Activated CD4-positive, CD25-positive, alpha-beta regulatory T cell (primary cell): Measurements from ENCODE around the gene CUL1.
"Not testable (repeated sequence)": the region's sequence is repeated elsewhere in the genome, so short reads cannot be mapped to it uniquely, and the experiment has no call there.

Experiments used
- DNase-seq, 4 experiments: peaks; one replicate each; lab custom pipeline; 2025; lab: John Stamatoyannopoulos, UW

The CUL1 gene

DNA sequence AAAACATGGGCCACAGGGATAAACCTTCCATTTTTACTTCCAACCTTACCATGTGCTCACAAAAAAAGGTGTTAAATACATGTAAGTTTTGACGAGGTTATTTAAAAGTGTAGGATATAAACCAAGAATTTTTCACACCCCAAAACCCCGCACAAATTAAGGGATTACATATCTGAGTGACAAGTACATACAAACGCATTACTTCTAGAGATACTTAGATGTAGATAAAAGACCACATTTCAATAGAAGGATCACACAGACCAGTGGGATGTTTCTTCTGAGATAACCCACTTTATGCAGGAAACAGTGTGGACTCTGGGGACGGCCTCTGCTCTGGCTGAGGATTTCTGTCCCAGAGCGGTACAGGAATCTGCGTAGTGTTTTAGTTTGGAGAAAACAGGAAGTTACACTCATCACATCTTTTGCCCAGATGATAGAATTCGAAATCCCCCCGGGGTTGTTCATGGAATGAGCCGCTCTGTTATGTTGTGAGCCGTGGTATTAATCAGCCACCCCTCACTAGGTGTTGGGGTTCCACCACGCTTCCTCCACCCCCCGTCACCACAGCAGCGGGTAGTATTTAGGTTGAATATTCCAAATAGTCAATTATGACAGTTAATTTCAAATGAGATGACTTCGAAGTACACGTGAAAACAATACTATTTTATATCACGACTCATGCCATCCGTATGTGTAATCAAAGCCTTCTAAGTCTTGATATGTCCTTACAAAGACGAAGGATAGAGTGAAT is 1.3 kb upstream of the CUL1 start:
- DNase-seq = peak in 2 of 4 experiments; percentile 19 to 26

GRCh38 chr7:148698007-148698396 is 701 bp upstream of the CUL1 start:
- DNase-seq = peak in 1 of 4 experiments; percentile 36

DNA sequence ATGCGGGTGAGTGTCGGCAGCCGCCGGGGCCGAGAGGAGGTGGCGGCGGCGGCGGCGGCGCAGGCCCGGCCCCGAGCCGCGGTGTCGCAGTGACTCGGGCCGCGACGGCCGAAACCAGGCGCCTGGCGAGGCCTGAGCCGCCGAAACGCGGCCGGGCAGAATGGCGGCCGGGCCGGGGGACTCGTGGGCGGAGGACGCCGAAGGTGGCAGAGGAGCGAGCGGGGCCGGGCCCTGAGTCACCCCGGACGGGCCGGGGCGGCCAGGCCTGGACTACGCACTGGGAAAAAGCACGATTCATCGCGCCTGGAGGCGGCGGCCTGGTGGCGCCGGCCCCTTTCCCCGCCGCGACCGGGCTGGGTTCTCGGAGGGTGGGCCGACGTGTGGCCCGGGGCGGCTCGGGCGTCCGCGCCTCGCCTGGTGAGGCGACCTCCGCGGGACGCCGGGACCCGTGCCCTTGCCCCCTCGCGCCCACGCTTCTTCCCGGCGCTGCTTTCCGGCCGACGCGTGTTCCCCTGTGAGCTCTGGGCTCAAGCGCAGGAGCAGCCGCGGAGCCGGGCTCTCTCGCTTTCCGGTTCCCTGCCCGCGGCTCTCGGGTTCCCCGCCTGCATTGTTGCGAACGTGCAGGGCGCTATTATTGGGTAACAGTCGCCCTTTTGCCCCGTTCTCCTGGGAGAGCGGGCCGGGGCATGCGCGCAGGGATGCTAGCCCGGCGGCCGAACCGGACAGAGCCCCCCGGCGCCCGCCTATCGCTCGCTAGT is 500 bp downstream of the CUL1 start:
- DNase-seq = peak; percentile 35 to 53 (median 41)

DNA sequence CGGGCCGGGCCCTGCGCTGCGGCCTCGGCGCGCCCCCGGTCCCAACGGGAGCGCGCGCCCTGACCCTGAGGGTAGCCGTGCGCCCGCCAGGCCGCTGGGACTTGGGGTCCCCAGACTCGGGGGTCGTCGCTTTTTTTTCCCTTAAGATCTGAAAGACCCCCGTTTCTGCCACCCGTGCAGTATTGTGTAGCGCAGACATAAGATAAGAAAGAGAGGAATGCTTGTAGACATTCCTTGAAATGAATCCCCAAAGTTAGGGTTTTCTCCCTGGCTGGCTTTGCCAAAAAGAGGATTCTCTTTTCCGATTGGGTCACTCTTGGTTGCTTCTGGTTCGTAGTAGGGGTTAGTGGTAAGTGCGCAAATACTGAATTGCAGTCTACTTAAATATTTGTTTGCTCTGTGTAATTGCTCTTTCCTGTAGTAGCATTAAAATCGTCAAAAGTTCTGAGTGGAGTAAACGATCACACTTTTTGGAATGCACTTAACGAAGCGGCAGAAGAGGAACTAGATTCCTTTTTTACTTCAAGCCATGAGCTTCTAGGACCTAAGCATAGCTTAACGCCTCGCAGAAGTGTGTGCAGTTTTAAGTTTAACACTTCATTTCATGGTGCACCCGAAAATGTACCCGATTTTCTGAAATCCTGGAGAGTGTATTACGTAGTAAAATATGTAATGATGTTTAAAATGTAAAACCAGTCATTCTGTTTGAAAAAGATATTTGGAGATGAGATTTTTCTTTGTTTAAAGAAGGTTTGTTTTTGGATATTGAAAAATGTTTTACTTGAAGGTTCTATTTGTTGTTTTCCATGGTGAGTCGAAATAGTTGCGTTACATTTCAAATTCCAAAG is 1.3 kb downstream of the CUL1 start:
- DNase-seq = no peak

DNA sequence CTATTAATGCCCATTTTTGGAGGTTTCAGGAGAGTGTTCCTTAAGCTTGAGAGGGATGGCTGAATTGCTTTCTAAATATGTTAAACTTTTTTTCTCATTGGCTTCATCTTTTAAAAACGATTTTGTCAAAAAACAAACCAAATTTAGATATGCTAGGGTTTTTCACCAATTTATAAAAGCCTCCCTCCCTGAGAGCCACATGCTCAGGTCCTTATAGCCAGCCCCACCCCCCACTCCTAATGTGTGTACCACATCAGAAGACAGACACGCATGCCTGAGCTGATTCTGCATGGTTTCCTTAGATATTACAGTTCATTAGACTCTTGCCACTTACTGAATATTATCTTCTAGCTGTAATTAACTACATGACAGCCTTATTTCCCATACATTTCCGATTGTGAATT is 2.0 kb downstream of the CUL1 start:
- peak in 2 of 4 experiments; percentile 11 to 18 for DNase-seq

DNA sequence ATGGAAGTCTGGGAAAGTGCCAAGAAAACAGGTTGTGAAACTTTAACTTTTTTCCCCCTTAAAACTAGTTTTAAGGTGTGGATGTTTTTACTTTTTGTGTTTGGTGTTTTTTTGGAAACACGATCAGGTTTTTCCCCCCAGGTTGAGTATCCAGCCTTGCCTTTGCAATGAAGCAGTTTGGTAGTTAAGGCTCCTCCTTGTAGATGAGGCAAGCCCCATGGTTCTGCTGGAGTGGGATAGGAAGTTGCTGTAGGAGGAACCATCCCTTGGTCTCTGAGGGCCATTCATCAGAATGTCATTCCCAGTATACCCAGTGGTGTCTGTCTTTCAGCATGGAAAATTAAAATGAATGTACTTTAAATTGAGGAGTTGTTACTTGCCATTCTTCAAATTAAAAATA is 2.7 kb downstream of the CUL1 start:
- no peak for DNase-seq

DNA sequence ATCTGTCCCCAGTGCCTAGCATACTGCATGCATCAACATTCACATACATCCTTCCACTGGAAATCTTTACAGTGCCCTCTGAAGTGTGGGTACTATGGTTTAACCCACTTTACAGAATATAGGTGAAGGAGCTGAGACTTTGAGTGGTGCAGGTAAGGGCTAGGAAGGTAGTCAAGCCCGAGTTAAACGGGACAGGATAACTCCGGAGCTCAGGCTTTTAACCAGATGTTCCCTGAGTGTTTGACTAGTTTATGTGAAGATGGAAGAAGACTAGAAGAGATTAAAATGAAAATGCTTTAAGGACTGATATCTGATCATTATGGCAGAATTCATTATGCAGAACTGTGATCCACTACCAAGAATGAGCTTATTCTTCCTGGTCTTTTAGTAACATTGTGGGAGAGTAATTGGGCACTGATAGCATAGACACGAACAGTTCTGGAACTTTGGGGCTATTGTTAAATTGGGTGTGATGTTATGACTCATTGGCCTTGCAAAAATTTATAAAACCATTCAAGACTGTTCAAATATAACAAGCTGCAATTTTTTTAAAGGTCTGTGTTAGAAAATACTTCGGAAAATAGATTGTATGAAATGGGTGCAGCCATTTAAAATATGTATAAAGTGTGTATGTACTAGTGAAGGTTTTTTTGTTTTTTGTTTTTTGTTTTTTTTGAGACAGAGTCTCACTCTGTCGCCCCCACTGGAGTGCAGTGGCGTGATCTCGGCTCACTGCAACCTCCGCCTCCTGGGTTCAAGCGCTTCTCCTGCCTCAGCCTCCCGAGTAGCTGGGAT is 4.4 kb downstream of the CUL1 start:
- no peak for DNase-seq

DNA sequence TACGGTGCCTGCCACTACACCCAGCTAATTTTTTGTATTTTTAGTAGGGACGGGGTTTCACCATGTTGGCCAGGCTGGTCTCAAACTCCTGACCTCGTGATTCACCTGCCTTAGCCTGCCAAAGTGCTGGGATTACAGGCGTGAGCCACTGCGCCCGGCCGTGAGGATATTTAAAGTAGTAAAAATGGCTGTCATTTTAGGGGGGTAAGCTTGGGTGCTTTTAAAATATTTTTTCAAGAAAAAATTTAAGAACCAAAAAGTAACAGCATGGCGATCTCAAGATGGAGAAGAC is 4.9 kb downstream of the CUL1 start:
- not testable (repeated sequence) for DNase-seq

DNA sequence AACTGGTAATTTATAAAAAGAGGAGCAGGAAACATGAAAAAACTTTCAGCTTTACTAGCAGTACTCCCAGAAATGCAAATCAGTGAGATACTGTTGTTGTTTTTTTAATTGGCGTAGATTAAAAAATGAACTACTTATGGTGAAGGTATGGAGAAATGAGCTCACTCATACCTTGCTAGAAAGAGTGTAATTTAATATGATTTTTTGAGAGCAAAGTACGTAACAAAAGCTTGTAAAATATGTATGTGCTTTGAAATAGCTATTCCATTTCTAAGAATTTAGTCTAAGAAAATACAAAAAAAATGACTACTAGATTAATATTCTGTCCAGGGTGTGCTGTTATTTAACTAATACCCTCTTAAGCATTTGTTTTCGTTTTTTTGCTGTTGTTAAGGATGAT is 5.5 kb downstream of the CUL1 start:
- DNase-seq = no peak

DNA sequence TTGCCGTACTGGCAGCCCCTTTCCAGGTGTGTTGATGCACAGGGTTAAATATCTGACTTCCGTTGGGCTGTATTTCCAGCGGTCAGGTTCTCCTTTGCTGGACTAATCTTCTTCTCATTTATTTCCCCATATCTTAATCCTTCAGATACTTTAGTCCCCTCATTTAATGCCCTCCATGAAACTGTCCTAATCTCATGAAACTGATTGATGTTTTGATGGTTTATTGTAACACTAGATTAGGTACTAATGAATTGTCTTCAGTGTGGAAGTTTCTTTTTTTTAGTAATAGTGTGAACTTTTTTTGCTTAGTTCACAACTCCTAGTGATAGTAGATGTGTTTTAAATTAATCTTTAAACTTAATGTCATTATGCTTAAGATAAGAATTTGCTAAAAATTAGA is 6.3 kb downstream of the CUL1 start:
- DNase-seq = no peak

DNA sequence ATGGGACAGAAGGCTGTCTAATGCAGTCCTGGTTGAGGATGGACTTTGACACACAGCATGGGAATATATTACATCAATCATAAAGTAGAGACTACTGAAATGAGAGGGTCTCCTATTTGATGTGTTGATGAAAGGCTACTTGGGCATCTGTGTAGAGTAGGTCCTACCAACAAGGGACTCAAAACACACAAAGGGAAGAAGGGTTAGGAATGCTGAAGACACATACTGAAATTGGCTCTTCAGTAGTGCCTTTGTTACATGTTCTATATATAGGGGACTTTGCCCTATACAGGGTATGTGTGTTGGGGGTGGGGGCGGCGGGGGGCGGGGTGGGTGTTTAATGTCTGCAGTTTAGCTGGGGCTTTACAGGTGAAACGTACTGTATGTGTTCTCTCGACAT is 7.7 kb downstream of the CUL1 start:
- DNase-seq = no peak

DNA sequence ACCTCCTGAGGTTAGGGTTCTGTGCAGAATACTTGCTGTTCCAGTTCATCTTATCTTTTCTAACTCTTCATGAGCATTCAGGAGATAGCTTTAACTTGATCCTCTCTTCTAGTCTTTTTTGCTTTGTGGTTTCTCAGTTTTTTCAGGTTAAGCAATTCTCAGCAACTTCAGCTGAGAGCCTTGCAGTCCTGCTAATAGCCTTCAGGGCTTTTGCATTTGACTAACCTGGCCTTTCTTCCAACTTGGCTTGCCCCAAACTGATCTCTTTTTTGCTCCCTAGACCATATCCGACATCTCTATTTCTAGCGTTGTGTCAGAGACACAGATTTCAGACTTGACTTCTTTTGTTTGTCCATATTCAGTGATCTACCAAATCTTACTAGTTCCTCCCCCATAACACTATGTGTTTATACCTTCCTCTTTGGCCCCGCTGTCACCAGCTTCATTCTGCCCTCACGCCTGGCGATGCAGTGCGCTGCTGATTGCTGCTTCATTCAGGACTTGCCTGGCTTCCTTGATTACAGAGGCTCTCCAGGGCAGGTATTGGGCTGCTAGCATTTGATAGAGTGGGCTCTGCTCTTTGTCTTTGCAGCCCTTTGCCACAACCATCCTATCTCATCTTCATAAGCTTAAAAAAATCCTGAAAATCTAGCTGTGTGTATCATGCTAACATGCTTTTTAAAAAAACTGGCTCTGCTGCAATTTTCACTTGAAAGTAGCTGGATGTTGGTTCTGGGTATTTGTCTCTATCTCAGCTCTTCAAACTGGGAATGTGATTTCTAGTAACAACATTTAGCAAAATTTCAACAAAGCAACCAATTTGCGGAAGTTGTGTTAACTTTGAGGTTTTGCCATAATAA is 9.6 kb downstream of the CUL1 start:
- no peak for DNase-seq

- DNase-seq = no peak
Measured at GRCh38 chr7:148709014-148709413, 10.3 kb downstream of the CUL1 start.

DNA sequence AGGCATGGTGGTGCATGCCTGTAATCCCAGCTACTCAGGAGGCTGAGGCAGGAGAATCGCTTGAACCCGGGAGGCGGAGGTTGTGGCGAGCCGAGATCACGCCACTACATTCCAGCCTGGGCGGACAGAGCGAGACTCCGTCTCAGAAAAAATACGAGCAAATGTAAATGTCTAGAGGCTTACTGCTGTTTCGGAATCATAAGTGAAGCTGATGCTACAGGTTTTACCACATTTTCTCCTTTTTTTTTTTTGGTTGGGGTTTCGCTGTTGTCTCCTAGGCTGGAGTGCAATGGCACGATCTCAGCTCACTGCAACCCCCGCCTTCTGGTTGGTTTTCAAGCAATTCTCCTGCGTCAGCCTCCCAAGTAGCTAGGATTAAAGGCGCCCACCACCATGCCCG is 11.7 kb downstream of the CUL1 start:
- DNase-seq = not testable (repeated sequence)

GRCh38 chr7:148711191-148712102 is 12.7 kb downstream of the CUL1 start:
- DNase-seq = no peak

DNA sequence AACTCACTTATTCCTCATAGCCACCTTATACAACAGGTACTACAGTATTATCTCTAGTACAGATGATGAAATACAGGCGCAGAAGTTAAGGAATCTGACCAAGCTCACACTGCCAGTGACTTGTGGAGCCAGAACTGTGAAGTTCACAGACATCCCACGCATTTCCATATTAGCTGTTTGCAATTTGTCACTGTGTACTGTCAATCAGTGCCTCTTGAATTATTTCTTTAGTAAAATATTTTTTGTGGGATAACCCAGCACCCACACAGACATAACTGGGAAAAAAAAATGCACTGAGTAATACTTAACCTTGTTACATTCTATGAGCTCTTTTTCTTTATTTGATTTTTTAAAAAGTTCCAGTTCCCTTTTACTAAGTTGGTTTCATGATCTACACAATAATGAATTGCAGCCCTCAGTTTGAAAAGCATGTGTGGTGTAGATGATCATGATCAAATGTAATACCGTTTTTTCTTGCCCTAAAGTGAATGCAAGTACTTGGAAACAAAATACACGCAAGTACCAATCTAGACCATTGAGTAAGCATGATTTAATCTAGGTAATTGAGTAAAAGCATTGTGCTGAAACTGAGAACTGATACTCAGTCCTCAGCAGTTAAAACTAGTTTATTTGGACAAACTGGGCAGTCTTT is 14.1 kb downstream of the CUL1 start:
- no peak for DNase-seq

DNA sequence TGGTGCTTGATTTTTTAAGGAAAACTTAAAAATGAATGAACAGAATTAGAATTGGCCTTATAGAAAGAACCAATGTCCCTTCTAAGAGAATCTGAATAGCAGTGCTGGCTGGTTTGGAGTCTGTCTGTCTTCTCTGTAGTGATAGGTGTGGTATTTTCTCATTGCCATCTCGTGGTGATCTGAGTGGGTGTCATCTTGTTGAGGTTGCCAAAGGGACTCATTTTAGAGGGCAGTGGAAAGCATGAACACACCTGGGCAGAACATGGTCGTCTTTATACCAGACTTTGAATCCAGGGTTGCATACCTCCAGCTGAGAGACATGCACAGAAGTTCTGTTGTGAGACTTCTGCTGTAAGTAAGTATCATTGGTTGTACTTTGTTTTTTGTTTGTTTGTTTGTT is 15.8 kb downstream of the CUL1 start:
- no peak for DNase-seq

DNA sequence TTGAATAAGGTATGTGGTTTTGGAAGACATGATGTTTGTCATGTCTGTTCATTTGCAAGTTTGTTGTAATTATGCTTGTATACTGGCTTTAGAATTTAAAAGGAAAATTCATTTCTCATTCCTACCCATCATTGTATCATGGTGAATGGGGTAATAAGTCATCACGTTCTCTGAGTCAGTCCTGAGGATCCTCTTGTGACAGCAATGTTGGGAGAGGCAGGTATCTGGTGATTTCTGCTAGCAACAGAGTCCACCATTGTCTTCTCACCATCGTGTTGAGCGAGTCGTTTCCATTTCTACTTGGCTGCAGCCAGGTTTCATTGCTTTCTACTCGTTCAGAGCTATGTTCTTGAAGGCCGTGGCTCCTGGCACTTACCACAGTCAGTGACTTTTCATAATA is 16.3 kb downstream of the CUL1 start:
- no peak for DNase-seq

- DNase-seq = no peak
Measured at GRCh38 chr7:148717266-148717793, 18.6 kb downstream of the CUL1 start.
